Measurements from ENCODE around the gene TJAP1.
A peak's percentile ranks its signal among the peaks of the same experiment; 100 is the strongest.
"Not testable (repeated sequence)": the region's sequence is repeated elsewhere in the genome, so short reads cannot be mapped to it uniquely, and the experiment has no call there.

Gene TJAP1

GRCh38 chr6:43452896-43453295, 24.5 kb upstream of the TJAP1 start:
- DNase-seq (ENCODE audit: low read depth in 3 of 3) = no peak

- DNase-seq (ENCODE audit: low read depth in 3 of 3) = no peak
Measured at GRCh38 chr6:43453831-43454230, 23.5 kb upstream of the TJAP1 start.

- peak; percentile 33 to 73 (median 37) for DNase-seq (ENCODE audit: low read depth in 3 of 3)
Measured at GRCh38 chr6:43454290-43454695, 23.1 kb upstream of the TJAP1 start.

- DNase-seq (ENCODE audit: low read depth in 3 of 3) = peak in 2 of 3 experiments; percentile 11 to 29
Measured at GRCh38 chr6:43454696-43455530, 22.5 kb upstream of the TJAP1 start.

GRCh38 chr6:43455531-43456428, 21.6 kb upstream of the TJAP1 start, which contains the start of gene DLK2:
DLK2 (minus strand) TSS chr6:43455548; CDS start chr6:43454825, 723 bp downstream.
- DNase-seq (ENCODE audit: low read depth in 3 of 3) = peak in 2 of 3 experiments; percentile 29 to 58

- no peak for DNase-seq (ENCODE audit: low read depth in 3 of 3)
Measured at GRCh38 chr6:43457643-43458042, 19.7 kb upstream of the TJAP1 start.

GRCh38 chr6:43458154-43458553, 19.2 kb upstream of the TJAP1 start:
- not testable (repeated sequence) for DNase-seq (ENCODE audit: low read depth in 3 of 3)

- DNase-seq (ENCODE audit: low read depth in 3 of 3) = no peak
Measured at GRCh38 chr6:43459535-43459934, 17.8 kb upstream of the TJAP1 start.

- no peak for DNase-seq (ENCODE audit: low read depth in 3 of 3)
Measured at GRCh38 chr6:43460032-43460431, 17.3 kb upstream of the TJAP1 start.

GRCh38 chr6:43461936-43462335, 15.4 kb upstream of the TJAP1 start:
- no peak for DNase-seq (ENCODE audit: low read depth in 3 of 3)

GRCh38 chr6:43464337-43464736, 13.0 kb upstream of the TJAP1 start:
- no peak for DNase-seq (ENCODE audit: low read depth in 3 of 3)

- DNase-seq (ENCODE audit: low read depth in 3 of 3) = no peak
Measured at GRCh38 chr6:43465948-43466347, 11.4 kb upstream of the TJAP1 start.

GRCh38 chr6:43467265-43467664, 10.1 kb upstream of the TJAP1 start:
- not testable (repeated sequence) for DNase-seq (ENCODE audit: low read depth in 3 of 3)

- no peak for DNase-seq (ENCODE audit: low read depth in 3 of 3)
Measured at GRCh38 chr6:43467752-43468151, 9.6 kb upstream of the TJAP1 start.

- no peak for DNase-seq (ENCODE audit: low read depth in 3 of 3)
Measured at GRCh38 chr6:43468240-43468639, 9.1 kb upstream of the TJAP1 start.

- no peak for DNase-seq (ENCODE audit: low read depth in 3 of 3)
Measured at GRCh38 chr6:43468748-43469681, 8.4 kb upstream of the TJAP1 start.

GRCh38 chr6:43469947-43470346, 7.4 kb upstream of the TJAP1 start:
- no peak for DNase-seq (ENCODE audit: low read depth in 3 of 3)

GRCh38 chr6:43471399-43471798, 6.0 kb upstream of the TJAP1 start:
- DNase-seq (ENCODE audit: low read depth in 3 of 3) = no peak

- no peak for DNase-seq (ENCODE audit: low read depth in 3 of 3)
Measured at GRCh38 chr6:43472515-43472914, 4.9 kb upstream of the TJAP1 start.

GRCh38 chr6:43475516-43475915, 1.9 kb upstream of the TJAP1 start:
- no peak for DNase-seq (ENCODE audit: low read depth in 3 of 3)

GRCh38 chr6:43476746-43477145, 624 bp upstream of the TJAP1 start:
- no peak for DNase-seq (ENCODE audit: low read depth in 3 of 3)

GRCh38 chr6:43478008-43478372, 620 bp downstream of the TJAP1 start:
- no peak for DNase-seq (ENCODE audit: low read depth in 3 of 3)
